ENCODE results near the gene PRPF4.

DNA sequence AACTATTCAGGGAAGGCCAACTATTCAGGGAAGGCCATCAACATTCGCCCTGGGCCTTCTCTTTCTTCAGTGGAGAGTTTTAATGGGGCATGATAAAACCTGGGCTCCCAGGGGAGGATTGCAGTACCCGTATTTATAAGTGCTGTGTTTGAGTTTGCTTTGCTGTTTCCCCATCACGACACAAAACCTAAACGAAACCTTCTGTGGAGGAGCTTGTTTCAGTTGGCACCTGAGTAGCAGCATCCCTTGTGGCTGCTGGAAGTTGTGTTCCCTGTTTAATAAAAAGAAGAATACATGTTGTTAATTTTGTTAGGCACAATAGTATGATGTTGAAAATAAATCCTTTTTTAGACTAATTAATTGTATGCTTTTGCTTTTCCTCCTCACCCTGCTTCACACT, 56.3 kb downstream of the PRPF4 start:
- TF ChIP-seq, protein P1, sequence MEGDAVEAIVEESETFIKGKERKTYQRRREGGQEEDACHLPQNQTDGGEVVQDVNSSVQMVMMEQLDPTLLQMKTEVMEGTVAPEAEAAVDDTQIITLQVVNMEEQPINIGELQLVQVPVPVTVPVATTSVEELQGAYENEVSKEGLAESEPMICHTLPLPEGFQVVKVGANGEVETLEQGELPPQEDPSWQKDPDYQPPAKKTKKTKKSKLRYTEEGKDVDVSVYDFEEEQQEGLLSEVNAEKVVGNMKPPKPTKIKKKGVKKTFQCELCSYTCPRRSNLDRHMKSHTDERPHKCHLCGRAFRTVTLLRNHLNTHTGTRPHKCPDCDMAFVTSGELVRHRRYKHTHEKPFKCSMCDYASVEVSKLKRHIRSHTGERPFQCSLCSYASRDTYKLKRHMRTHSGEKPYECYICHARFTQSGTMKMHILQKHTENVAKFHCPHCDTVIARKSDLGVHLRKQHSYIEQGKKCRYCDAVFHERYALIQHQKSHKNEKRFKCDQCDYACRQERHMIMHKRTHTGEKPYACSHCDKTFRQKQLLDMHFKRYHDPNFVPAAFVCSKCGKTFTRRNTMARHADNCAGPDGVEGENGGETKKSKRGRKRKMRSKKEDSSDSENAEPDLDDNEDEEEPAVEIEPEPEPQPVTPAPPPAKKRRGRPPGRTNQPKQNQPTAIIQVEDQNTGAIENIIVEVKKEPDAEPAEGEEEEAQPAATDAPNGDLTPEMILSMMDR (IDR thresholded peaks at IDR 0.05) = no peak
- no peak for TF ChIP-seq POLR2A (IDR thresholded peaks at IDR 0.05)

Data from gastroesophageal sphincter (tissue), 3 donors.